ENCODE measurements around the gene TTC7B. TPM values are rescaled to one million over a fixed set of nuclear protein-coding genes. Genes with fewer than 3 reads are reported as not detected.

TTC7B gene
- total and polyA plus RNA-seq, 10 of the 15 experiments (the other 5 are each of a cell fraction or from before 2014, with no cell fraction given), result under 0.01 to 1.1 (median 0.26) TPM; not detected in 2

GRCh38 chr14:90818715-90819114, 2.5 kb upstream of the TTC7B start:
- ATAC-seq (no peak), FAIRE-seq (no peak), DNase-seq (ENCODE audit: low read depth, low spot score) (no peak)
- CTCF ChIA-PET, result interaction anchor here (1.1 kb wide), 1 partner anchor 33 kb away, joined by 3 read pairs; no protein-coding TSS in a partner anchor
- POLR2A ChIA-PET, result no interaction called here
- intact Hi-C loops (cut with micrococcal nuclease; ENCODE audit: unreplicated experiment) (no loop called here), in situ Hi-C loops (cut with MboI) (no loop called here)
- no peak overlapping the region for H3K4me2 ChIP-seq (ENCODE audit: control insufficient read depth, insufficient read depth)
- no peak overlapping the region for H3K4me3 ChIP-seq
- H4K20me1 ChIP-seq (ENCODE audit: control insufficient read depth, insufficient read depth), result no peaks in the 10 kb centered on the region
- RAD21 ChIA-PET (ENCODE audit: unreplicated experiment), result no interaction called here
- H3K9ac ChIP-seq (ENCODE audit: control insufficient read depth, insufficient read depth, low read length), result no peak overlapping the region
- WGBS (ENCODE audit: insufficient coverage, insufficient replicate concordance, low lambda C conversion rate, missing lambda C conversion rate), result 34% methylated on average over 3 of the region's 3 CpGs
- peaks cover 2 to 6% of the 10 kb centered on the region in 2 experiments; a peak in 3 of 4 replicates for H3K27me3 ChIP-seq (replicated peaks in 1 of 2; ENCODE audit: control insufficient read depth in 2 of 2, insufficient read depth in 2 of 2, low read length in 1 of 2)
- SMC1A ChIA-PET (ENCODE audit: uncharacterized antibody, unreplicated experiment), result no interaction called here
- no peak overlapping the region for H3K27ac ChIP-seq (ENCODE audit: control insufficient read depth, insufficient read depth)
- H3K9me3 ChIP-seq (replicated peaks; ENCODE audit: control insufficient read depth, insufficient read depth, low read length), result no peaks in the 10 kb centered on the region; the same call in 1 of the 3 replicates
- H3K36me3 ChIP-seq (ENCODE audit: control insufficient read depth in 2 of 2, insufficient read depth in 2 of 2, low read length in 1 of 2), result no peaks in the 10 kb centered on the region
- H3K79me2 ChIP-seq (ENCODE audit: control insufficient read depth, insufficient read depth, low read length), result no peaks in the 10 kb centered on the region
- no peaks in the 10 kb centered on the region for H3K4me1 ChIP-seq (ENCODE audit: control insufficient read depth, insufficient read depth, low read length)
- H2AFZ ChIP-seq (ENCODE audit: control insufficient read depth, low read depth, low read length), result no peak overlapping the region
- no TSS peak for BruUV-seq (replicated peaks)
- TF ChIP-seq ZBTB11 (CRISPR knock-in tag; IDR thresholded peaks at IDR 0.05) (no peak), TBL1XR1 (IDR thresholded peaks at IDR 0.05; ENCODE audit: low read depth, low read length) (no peak), MAX (IDR thresholded peaks at IDR 0.05; ENCODE audit: low read depth, low read length) (no peak), E2F8 (IDR thresholded peaks at IDR 0.05; ENCODE audit: low read depth, partially characterized antibody) (no peak), ZBTB40 (IDR thresholded peaks at IDR 0.05; ENCODE audit: borderline replicate concordance) (no peak), ZSCAN29 (IDR thresholded peaks at IDR 0.05) (no peak), ZBTB4 (CRISPR knock-in tag; IDR thresholded peaks at IDR 0.05) (no peak), ASH2L (IDR thresholded peaks at IDR 0.05; ENCODE audit: borderline replicate concordance, low read depth) (no peak), NR2F1 (conservative IDR thresholded peaks at IDR 0.05) (no peak), POLR2AphosphoS2 (IDR thresholded peaks at IDR 0.05; ENCODE audit: low read depth, low read length) (no peak)
